CMK (cell line): Measurements from ENCODE around the gene MTHFD1.
A peak's percentile ranks its signal among the peaks of the same experiment; 100 is the strongest.
"Not testable (repeated sequence)": the region's sequence is repeated elsewhere in the genome, so short reads cannot be mapped to it uniquely, and the experiment has no call there.

Experiments used
- DNase-seq: peaks from one replicate; pipeline ENCODE4 v3.0.0-alpha.2; 2010; ENCODE audit warnings: low read depth

The MTHFD1 gene

GRCh38 chr14:64387782-64388532 lies at the start of gene MTHFD1:
TSS of gene MTHFD1 (plus strand) at chr14:64388353. CDS start at chr14:64388428, 75 bp downstream.
- DNase-seq = peak; percentile 95

DNA sequence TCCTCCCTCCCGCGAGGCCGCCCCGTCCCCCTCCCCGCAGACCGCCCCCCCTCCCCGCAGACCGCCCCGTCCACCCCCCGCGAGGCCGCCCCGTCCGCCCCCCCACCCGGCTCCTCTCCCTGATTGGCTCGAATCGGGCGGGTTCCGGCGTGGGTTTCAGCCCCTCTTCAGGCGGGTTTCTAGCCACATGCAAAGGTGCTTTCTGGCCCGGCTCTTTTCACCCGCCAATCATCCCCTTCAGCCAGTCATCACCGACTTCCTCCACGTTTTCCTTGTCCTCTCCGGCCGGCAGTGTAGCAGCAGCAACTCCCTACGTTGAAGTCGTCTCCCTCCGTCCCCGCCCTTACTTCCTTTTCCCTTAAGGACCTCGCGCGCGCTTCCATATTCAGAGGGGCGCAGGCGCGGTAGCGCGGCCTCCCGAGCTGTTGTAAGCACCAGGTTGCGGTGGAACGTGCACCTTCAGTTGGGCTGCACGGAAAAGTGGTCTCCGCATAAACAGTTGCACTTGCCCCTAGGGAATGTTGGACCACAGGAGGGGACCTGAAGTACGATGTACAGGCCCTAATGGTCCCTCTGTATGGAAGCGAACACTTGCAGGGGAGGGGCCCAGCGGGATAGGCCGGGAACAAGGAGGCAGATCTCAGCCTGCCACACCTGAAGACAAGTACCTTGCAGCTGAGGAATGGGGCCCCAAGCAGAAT lies 49.4 kb upstream of the MTHFD1 start:
- peak; percentile 94 for DNase-seq

DNA sequence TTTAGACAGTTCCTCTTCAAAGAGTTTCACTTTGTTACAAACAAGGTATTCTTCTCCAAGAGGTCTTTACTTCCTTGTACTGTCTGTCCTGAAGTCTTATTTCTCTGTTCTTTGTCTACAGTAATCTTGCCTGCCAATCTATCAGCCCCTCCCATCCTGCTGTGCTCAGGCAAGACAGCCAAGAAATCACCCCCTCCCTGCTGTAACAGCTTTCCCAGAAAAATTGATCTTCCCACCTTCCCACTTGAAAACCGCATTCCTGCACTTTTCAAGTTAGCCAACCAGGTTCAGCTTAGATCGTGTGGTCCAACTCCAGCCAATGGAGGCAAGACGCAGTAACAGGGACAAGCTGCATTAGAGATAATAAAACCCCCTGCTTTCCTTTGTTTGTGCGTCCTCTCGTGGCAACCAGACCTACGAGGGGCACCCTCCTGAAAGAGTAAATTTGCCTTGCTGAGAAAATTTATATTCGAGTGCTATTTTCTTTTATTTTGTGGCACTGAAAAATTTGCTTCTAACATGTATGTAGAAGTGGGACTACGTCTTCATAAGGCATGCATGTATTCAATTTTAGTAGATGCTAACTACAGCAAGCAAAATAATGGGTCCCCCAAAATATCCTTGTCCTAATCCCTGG lies 47.5 kb upstream of the MTHFD1 start:
- no peak for DNase-seq

DNA sequence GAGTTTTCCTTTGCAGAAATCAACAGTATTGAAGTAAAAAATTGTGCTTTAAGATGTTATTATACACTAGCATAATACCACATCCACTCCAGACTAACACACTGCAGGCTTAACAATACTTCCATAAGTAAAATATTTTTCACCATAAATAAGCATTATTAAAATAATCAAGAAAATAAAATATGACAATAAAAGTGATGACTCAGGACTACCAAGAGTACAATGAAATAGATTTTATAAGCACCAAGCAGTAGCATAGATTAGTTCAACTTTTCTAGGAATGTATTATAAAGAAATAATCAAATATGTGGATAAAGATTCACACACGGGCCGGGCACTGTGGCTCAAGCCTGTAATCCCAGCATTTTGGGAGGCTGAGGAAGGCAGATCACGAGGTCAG lies 40.4 kb upstream of the MTHFD1 start:
- DNase-seq = no peak

DNA sequence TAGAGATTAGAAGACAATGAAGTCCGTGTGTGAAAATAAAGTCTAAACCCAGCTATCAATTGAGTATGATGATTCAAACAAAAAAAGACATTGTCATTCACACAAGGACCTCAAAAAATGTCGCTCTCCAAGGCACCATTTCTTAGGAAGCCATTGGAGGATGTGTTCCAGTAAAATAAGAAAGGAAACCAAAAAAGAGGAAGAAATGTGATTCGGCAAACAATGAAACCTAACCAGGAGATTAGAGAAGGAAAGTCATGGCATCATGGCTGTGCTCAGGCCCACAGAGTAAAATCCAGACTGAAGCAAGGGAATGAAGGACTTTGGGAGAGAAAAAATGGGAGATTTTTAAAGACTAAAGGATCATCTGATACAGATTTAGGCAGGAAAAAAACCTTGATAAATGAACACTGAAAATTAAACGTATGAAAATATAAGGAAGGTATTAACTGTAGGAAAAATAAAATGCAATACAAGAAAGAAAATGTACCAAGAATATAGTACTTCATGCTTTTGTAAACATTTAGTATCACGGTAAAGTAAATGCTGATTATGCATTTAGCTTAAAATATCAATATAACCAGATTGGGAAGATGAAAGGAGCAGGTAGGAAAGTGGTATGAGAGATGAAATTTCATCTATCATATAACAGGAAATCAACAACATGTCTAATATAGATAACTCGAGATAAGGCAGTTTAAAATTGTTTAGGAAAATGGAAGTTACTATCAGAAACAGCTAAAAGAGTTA lies 38.2 kb upstream of the MTHFD1 start:
- no peak for DNase-seq

- DNase-seq = no peak
Measured at GRCh38 chr14:64363265-64363846, 24.8 kb upstream of the MTHFD1 start.

DNA sequence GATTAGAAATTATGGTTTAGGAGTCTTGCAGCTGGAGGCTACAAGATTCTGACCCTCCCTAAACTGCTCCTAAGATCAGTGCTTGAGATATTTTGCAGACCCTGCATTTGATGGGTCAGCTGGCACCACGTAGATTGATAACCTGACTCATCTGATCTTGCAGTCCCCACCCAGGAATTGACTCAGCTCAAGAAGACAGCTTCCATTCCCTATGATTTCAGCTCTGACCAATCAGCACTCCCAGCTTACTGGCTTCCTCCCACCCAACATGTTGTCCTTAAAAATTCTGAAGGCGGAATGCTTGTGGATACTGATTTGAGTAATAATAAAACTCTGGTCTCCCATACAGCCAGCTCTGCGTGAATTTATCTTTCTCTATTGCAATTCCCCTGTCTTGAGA lies 23.2 kb upstream of the MTHFD1 start:
- DNase-seq = no peak

DNA sequence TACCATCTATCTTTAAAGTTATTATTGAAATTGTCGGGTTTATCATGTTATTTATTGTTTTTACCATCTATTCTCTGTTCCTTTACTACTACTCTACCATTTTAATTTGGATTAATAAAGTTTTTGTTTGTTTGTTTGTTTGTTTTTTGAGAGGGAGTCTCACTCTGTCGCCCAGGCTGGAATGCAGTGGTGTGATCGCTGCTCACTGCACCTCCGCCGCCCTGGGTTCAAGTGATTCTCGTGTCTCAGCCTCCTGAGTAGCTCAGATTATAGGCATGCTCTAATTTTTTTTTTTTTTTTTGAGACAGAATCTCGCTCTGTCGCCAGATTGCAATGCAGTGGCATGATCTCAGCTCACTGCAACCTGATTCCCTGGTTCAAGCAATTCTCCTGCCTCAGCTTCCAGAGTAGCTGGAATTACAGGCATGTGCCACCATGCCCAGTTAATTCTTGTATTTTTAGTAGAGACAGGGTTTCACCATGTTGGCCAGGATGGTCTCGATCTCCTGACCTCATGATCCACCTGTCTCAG lies 22.7 kb upstream of the MTHFD1 start:
- not testable (repeated sequence) for DNase-seq

- DNase-seq = no peak
Measured at GRCh38 chr14:64369201-64369600, 19.0 kb upstream of the MTHFD1 start.

DNA sequence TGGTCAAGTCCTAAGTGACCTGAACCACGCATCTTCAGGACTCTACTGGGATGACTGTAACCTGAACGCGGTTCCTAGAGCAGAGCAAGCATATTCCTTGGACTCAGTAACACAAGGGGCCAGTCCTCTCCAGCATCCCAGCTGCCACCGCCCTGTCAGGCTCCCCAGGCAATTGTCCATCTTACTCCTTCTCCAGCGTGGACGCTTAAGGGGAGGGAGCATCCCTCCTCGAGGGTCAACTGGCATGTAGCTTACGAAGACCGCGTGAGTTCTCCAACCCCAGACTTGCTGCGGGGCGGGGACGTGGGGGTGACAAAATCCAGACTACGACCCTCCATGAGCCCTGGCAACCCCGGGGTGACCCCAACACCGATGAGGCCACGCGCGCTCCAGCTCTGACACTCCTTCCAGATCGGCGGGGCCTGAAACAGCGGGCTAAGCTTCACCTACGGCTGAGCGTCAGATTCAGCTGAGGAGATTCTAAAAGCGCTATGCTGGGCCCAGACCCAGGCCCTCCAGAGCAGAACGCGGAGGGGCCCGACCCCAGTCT lies 846 bp upstream of the MTHFD1 start:
- no peak for DNase-seq

- no peak for DNase-seq
Measured at GRCh38 chr14:64388533-64389285, 556 bp downstream of the MTHFD1 start.

GRCh38 chr14:64391113-64391725 lies 3.1 kb downstream of the MTHFD1 start:
- no peak for DNase-seq

DNA sequence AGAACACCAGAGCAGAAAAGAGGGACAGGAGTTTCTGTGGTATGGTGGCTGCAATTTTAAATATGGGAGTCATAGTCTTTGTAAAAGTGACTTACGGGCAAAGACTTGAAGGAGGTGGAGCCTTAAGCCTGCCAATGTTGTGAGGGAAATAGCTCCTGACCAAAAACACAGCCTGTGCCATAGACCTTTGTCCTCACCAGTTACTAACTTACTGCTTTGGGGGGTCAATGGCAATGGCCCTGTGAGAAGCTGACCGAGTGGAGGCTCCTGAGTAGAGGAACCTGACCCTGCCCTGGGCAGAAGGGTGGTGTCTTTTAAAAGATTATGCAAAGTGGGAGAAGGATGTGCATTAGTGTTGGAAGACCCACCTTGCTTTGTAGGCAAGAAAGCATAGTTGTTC lies 3.8 kb downstream of the MTHFD1 start:
- DNase-seq = no peak

DNA sequence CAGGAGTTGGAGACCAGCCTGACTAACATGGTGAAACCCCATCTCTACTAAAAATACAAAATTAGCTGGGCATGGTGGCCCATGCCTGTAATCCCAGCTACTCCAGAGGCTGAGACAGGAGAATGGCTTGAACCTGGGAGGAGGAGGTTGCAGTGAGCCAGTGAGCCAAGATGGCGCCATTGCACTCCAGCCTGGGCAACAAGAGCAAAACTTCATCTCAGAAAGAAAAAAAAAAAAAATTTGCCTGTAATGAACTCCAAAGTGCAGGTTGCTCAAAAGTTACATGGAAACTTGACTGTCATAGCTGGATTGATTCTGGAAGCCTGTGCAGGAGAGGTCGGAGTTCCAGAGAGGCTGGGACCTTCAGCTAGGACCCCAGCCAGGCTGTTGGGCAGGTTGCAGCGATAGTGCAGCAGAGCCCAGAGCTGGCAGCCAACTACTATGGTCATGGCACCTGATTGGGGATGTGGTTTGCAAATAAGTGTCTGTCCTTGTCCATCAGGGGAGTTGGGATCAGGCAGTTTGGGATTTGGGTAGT lies 5.1 kb downstream of the MTHFD1 start:
- DNase-seq = not testable (repeated sequence)

DNA sequence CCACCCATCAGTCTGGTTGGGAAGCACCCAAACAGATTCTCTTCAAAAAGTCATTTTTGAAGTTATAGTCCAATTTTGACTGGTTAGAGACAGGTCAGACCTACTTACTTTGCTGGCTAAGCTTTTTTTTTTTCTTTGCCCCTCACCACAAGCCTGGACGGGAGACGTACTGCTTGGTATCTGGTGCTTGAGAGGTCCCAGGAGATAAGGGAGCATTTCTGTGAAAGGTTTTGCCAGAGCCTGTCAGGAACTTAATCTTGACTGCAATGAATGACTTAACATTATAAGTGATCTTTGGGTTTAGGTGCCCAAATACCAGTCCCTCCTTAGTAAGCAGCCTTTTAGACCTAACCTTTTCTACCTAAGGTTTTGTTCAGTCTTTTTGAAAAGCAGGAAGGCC lies 6.3 kb downstream of the MTHFD1 start:
- DNase-seq = no peak

- DNase-seq = no peak
Measured at GRCh38 chr14:64394977-64395633, 7.0 kb downstream of the MTHFD1 start.

DNA sequence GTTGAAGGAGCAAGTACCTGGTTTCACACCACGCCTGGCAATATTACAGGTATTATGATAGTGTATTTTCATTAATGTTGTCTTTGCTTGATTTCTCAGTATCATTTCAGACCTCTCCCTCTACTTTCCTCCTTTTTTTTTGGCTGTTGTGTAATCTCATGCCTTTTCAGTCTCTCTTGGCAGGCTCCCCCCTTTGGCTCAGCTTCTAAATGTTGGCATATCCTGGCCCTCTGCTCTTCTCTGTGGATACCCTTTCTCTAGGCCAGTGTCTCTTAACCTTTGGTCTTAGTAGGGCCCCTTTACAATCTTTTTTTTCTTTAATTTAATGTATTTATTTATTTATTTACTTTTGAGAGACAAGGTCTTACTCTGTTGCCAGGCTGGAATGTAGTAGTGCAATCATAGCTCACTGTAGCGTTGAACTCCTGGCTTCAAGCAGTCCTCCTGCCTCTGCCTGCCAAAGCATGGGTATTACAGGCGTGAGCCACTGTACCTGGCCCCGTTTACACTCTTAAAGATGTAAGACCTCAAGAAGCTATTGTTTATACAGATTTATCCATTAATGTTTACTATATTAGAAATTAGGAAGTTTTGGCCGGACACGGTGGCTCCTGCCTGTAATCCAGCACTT lies 12.8 kb downstream of the MTHFD1 start:
- no peak for DNase-seq

DNA sequence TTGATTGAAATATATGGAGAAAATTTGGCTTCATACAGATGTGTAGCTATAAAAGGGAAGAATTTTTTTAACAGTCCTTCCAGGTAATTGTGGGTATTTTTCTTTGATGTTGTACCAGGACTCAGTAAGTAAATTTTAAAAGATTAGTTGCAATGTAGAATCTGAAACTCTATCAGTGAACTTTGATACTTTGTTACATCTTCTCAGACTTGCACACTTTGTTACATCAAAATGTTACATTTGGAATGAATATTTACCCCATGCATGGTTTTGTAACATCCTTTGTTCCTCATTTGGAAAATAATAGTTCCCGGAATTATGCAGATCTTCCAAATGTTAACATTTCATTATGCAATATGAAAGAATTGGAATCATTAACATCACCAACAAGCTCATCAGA lies 13.8 kb downstream of the MTHFD1 start:
- DNase-seq = no peak

DNA sequence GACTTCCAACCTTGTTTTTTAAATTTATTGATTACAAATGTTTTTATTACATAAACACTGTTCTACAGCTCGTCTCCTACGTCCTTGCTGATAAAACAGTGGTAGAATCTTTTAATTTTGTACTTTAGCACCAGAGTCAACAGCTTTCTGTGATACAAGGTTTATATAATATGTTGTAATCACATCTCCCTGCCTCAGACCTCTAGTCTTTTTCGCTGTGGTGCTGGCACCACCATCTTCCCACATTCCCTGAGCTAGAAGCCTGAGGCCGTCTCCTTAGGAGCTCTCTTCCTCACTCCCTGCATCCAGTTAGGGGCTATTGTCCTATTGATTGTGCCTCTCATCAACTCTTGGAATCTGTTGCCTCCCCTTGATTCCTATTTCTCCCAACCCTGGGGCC lies 17.1 kb downstream of the MTHFD1 start:
- DNase-seq = no peak
